Brain microvascular endothelial cell (primary cell): ENCODE results near the gene AHRR.

Experiments used
- DNase-seq: peaks from one replicate; pipeline ENCODE4 v3.0.0-alpha.2; 2020
- H3K27ac ChIP-seq: fragments of 250-450 bp; sonication (Bioruptor Pico); 2 replicates; pipeline ENCODE4 v1.5.1; 2020; ENCODE audit warnings: mild to moderate bottlenecking, moderate library complexity
- H3K27me3 ChIP-seq: fragments of 250-450 bp; sonication (Bioruptor Pico); replicated peaks from 2 replicates; pipeline ENCODE4 v1.5.1; 2020; ENCODE audit warnings: mild to moderate bottlenecking
- H3K36me3 ChIP-seq: fragments of 250-450 bp; sonication (Bioruptor Pico); replicated peaks from 2 replicates; pipeline ENCODE4 v1.5.1; 2020; ENCODE audit warnings: mild to moderate bottlenecking
- H3K4me3 ChIP-seq: 2 replicates; pipeline ENCODE4 v1.5.1; 2011; ENCODE audit warnings: low read depth, mild to moderate bottlenecking, control low read depth, low read length, moderate library complexity
- CTCF ChIP-seq: IDR thresholded peaks from 2 replicates; pipeline ENCODE4 v1.5.1; 2011; ENCODE audit warnings: low read depth, mild to moderate bottlenecking, moderate library complexity, low read length, control low read depth, inconsistent platforms; ENCODE audit errors: missing control alignments
- in situ Hi-C: cut with HindIII; loops from 2 replicates; pipeline ENCODE4 v1.10.0; 2017; ENCODE audit warnings: low sequenced_read_pairs, low pct_ligation_motif_present

AHRR gene

GRCh38 chr5:435156-435790 lies 113.8 kb downstream of the AHRR start:
- H3K4me3 ChIP-seq: no peak overlapping the region
- DNase-seq: no peak
- in situ Hi-C loops: no loop called here
- no peak overlapping the region for H3K27ac ChIP-seq
- no peaks in the 10 kb centered on the region for H3K36me3 ChIP-seq
- H3K27me3 ChIP-seq: no peaks in the 10 kb centered on the region
- no peak for TF ChIP-seq CTCF

- no peak for DNase-seq
- no peak overlapping the region for H3K4me3 ChIP-seq
- no peak overlapping the region for H3K27ac ChIP-seq
- TF ChIP-seq CTCF: peak; percentile 68
- no peaks in the 10 kb centered on the region for H3K27me3 ChIP-seq
- no peaks in the 10 kb centered on the region for H3K36me3 ChIP-seq
- in situ Hi-C loops: no loop called here
Observed at GRCh38 chr5:435961-436640, 114.6 kb downstream of the AHRR start.

GRCh38 chr5:436641-436975 lies 115.1 kb downstream of the AHRR start:
- Histone ChIP-seq H3K27ac (no peak overlapping the region), H3K4me3 (no peak overlapping the region), H3K27me3 (no peaks in the 10 kb centered on the region), H3K36me3 (no peaks in the 10 kb centered on the region)
- in situ Hi-C loops: no loop called here
- TF ChIP-seq CTCF: no peak
- no peak for DNase-seq

GRCh38 chr5:437281-437771 lies 115.8 kb downstream of the AHRR start:
- no peak for DNase-seq
- no peak for TF ChIP-seq CTCF
- H3K27ac ChIP-seq: no peak overlapping the region
- in situ Hi-C loops: no loop called here
- H3K4me3 ChIP-seq: no peak overlapping the region
- no peaks in the 10 kb centered on the region for H3K36me3 ChIP-seq
- no peaks in the 10 kb centered on the region for H3K27me3 ChIP-seq

- TF ChIP-seq CTCF: no peak
- H3K4me3 ChIP-seq: no peak overlapping the region
- DNase-seq: no peak
- H3K27me3 ChIP-seq: no peaks in the 10 kb centered on the region
- in situ Hi-C loops: no loop called here
- H3K36me3 ChIP-seq: no peaks in the 10 kb centered on the region
- H3K27ac ChIP-seq: no peak overlapping the region
Observed at GRCh38 chr5:438481-438981, 117.0 kb downstream of the AHRR start.
